Activated naive CD4-positive, alpha-beta T cell treated with anti-CD3 and anti-CD28 coated beads, Interleukin-2, amount 10 ng/mL, durations not matched to agents 7 days and 5 days (primary cell): ENCODE measurements around the gene PRPF8.
A peak's percentile ranks its signal among the peaks of the same experiment; 100 is the strongest.

ENCODE experiments used
- CTCF ChIA-PET: fragments of 350-600 bp; sonication (Branson Sonifier 250); formaldehyde crosslinking; loops from one replicate; lab custom pipeline; 2021; ENCODE audit warnings: antibody characterized with exemption; lab: Charles Lee
- DNase-seq: peaks from one replicate; pipeline ENCODE4 v3.0.0-alpha.2; 2020
- H3K27ac Mint-ChIP-seq: one replicate; pipeline ENCODE4 v1.8.0; 2021; ENCODE audit warnings: mild to moderate bottlenecking, moderate library complexity, mixed read lengths
- H3K27me3 Mint-ChIP-seq: one replicate; pipeline ENCODE4 v1.8.0; 2021; ENCODE audit warnings: mild to moderate bottlenecking, mixed read lengths
- H3K36me3 Mint-ChIP-seq: one replicate; pipeline ENCODE4 v1.8.0; 2021; ENCODE audit warnings: mixed read lengths
- H3K4me1 Mint-ChIP-seq: one replicate; pipeline ENCODE4 v1.8.0; 2021; ENCODE audit warnings: mixed read lengths
- H3K4me3 Mint-ChIP-seq: one replicate; pipeline ENCODE4 v1.8.0; 2021; ENCODE audit warnings: mild to moderate bottlenecking, moderate library complexity, mixed read lengths
- H3K9me3 Mint-ChIP-seq: one replicate; pipeline ENCODE4 v1.8.0; 2021; ENCODE audit warnings: mixed read lengths

PRPF8 gene

GRCh38 chr17:1639549-1640180, 45.0 kb downstream of the PRPF8 start:
- Mint-ChIP-seq H3K4me3 (no peak overlapping the region), H3K4me1 (peaks cover 11% of the 10 kb centered on the region), H3K36me3 (no peaks in the 10 kb centered on the region), H3K27me3 (peaks cover 9% of the 10 kb centered on the region), H3K27ac (no peak overlapping the region), H3K9me3 (no peaks in the 10 kb centered on the region)
- CTCF ChIA-PET = interaction anchor here (0.7 to 1.5 kb wide), 2 partner anchors 9 to 275 kb away, joined by 3 to 5 read pairs; no protein-coding TSS in a partner anchor
- DNase-seq = no peak

GRCh38 chr17:1638624-1639300, 45.9 kb downstream of the PRPF8 start:
- no peak for DNase-seq
- Mint-ChIP-seq H3K4me1 (peaks cover 3% of the 10 kb centered on the region), H3K4me3 (no peak overlapping the region), H3K27me3 (no peaks in the 10 kb centered on the region), H3K9me3 (no peaks in the 10 kb centered on the region), H3K36me3 (no peaks in the 10 kb centered on the region), H3K27ac (no peak overlapping the region)
- CTCF ChIA-PET = interaction anchor here (0.7 to 1.3 kb wide), 2 partner anchors 9 to 274 kb away, joined by 3 read pairs; no protein-coding TSS in a partner anchor

GRCh38 chr17:1638171-1638590, 46.5 kb downstream of the PRPF8 start:
- H3K4me3 Mint-ChIP-seq = no peak overlapping the region
- no peak overlapping the region for H3K27ac Mint-ChIP-seq
- H3K27me3 Mint-ChIP-seq = peaks cover 3% of the 10 kb centered on the region
- H3K4me1 Mint-ChIP-seq = peaks cover 3% of the 10 kb centered on the region
- no peaks in the 10 kb centered on the region for H3K9me3 Mint-ChIP-seq
- H3K36me3 Mint-ChIP-seq = no peaks in the 10 kb centered on the region
- no peak for DNase-seq
- CTCF ChIA-PET = interaction anchor here (1.3 kb wide), 1 partner anchor 9 kb away, joined by 3 read pairs; no protein-coding TSS in a partner anchor

GRCh38 chr17:1636732-1637285, 47.9 kb downstream of the PRPF8 start:
- CTCF ChIA-PET = interaction anchor here (0.6 kb wide), 1 partner anchor 272 kb away, joined by 3 read pairs; no protein-coding TSS in a partner anchor
- H3K4me1 Mint-ChIP-seq = no peaks in the 10 kb centered on the region
- H3K27me3 Mint-ChIP-seq = peaks cover 13% of the 10 kb centered on the region
- H3K9me3 Mint-ChIP-seq = no peaks in the 10 kb centered on the region
- DNase-seq = no peak
- no peak overlapping the region for H3K27ac Mint-ChIP-seq
- no peak overlapping the region for H3K4me3 Mint-ChIP-seq
- H3K36me3 Mint-ChIP-seq = no peaks in the 10 kb centered on the region

- no peaks in the 10 kb centered on the region for H3K9me3 Mint-ChIP-seq
- H3K36me3 Mint-ChIP-seq = no peaks in the 10 kb centered on the region
- DNase-seq = no peak
- H3K4me1 Mint-ChIP-seq = no peaks in the 10 kb centered on the region
- no peak overlapping the region for H3K27ac Mint-ChIP-seq
- no peak overlapping the region for H3K4me3 Mint-ChIP-seq
- CTCF ChIA-PET = no interaction called here
- H3K27me3 Mint-ChIP-seq = peaks cover 23% of the 10 kb centered on the region
These were observed 48.8 kb downstream of the PRPF8 start for GRCh38 chr17:1635675-1636465.

- CTCF ChIA-PET = no interaction called here
These were observed 49.6 kb downstream of the PRPF8 start for GRCh38 chr17:1634841-1635650.

GRCh38 chr17:1630662-1631061, 54.0 kb downstream of the PRPF8 start:
- DNase-seq = no peak
- peak overlapping the region; percentile 69 for H3K4me3 Mint-ChIP-seq
- peaks cover 26% of the 10 kb centered on the region for H3K4me1 Mint-ChIP-seq
- H3K27ac Mint-ChIP-seq = no peak overlapping the region
- H3K27me3 Mint-ChIP-seq = peaks cover 72% of the 10 kb centered on the region
- no peaks in the 10 kb centered on the region for H3K36me3 Mint-ChIP-seq
- CTCF ChIA-PET = interaction anchor here (0.6 to 3.7 kb wide), 14 partner anchors 9 to 433 kb away, joined by 3 to 42 read pairs (median 4); partner anchors contain the start of genes INPP5K, PITPNA and RILP
- no peaks in the 10 kb centered on the region for H3K9me3 Mint-ChIP-seq

More at GRCh38 chr17:1634841-1635650, 49.6 kb downstream of the PRPF8 start:
- H3K27ac Mint-ChIP-seq = no peak overlapping the region
- peaks cover 4% of the 10 kb centered on the region for H3K4me1 Mint-ChIP-seq
- no peak for DNase-seq
- H3K4me3 Mint-ChIP-seq = no peak overlapping the region
- no peaks in the 10 kb centered on the region for H3K36me3 Mint-ChIP-seq
- peaks cover 31% of the 10 kb centered on the region for H3K27me3 Mint-ChIP-seq
- no peaks in the 10 kb centered on the region for H3K9me3 Mint-ChIP-seq

- DNase-seq = peak; percentile 86
- H3K36me3 Mint-ChIP-seq = no peaks in the 10 kb centered on the region
- peaks cover 82% of the 10 kb centered on the region for H3K27me3 Mint-ChIP-seq
- CTCF ChIA-PET = interaction anchor here (0.6 to 3.7 kb wide), 17 partner anchors 8 to 432 kb away, joined by 3 to 42 read pairs (median 4); partner anchors contain the start of genes INPP5K, PITPNA and RILP
- no peaks in the 10 kb centered on the region for H3K9me3 Mint-ChIP-seq
- peak overlapping the region; percentile 69 for H3K4me3 Mint-ChIP-seq
- peaks cover 26% of the 10 kb centered on the region for H3K4me1 Mint-ChIP-seq
- H3K27ac Mint-ChIP-seq = no peak overlapping the region
These were observed 55.0 kb downstream of the PRPF8 start for GRCh38 chr17:1629504-1630310.

- Mint-ChIP-seq H3K9me3 (no peaks in the 10 kb centered on the region), H3K4me3 (peak overlapping the region; percentile 82), H3K36me3 (no peaks in the 10 kb centered on the region), H3K4me1 (peaks cover 26% of the 10 kb centered on the region), H3K27ac (peak overlapping the region; percentile 80), H3K27me3 (peaks cover 89% of the 10 kb centered on the region)
- peak; percentile 93 for DNase-seq
- CTCF ChIA-PET = interaction anchor here (0.7 to 3.7 kb wide), 9 partner anchors 9 to 266 kb away, joined by 3 to 42 read pairs (median 4); partner anchors contain the start of genes INPP5K and RILP
These were observed 55.7 kb downstream of the PRPF8 start for GRCh38 chr17:1628856-1629503.

GRCh38 chr17:1627982-1628855, 56.4 kb downstream of the PRPF8 start, which contains the start of gene SLC43A2:
SLC43A2 (minus strand) TSS chr17:1628834; CDS start chr17:1627874, 960 bp downstream.
- H3K9me3 Mint-ChIP-seq = no peaks in the 10 kb centered on the region
- H3K4me3 Mint-ChIP-seq = peak within 1 kb of the TSS; percentile 82
- peaks cover 91% of the 10 kb centered on the region for H3K27me3 Mint-ChIP-seq
- peak within 1 kb of the TSS; percentile 80 for H3K27ac Mint-ChIP-seq
- peak; percentile 83 for DNase-seq
- peaks cover 26% of the 10 kb centered on the region for H3K4me1 Mint-ChIP-seq
- H3K36me3 Mint-ChIP-seq = no peaks in the 10 kb centered on the region
- CTCF ChIA-PET = interaction anchor here (2.2 to 3.7 kb wide), 2 partner anchors 20 to 55 kb away, joined by 11 to 42 read pairs; partner anchors contain the start of gene RILP
